IMR-90 (cell line): ENCODE results near the gene SNIP1. TPM values are rescaled to one million over a fixed set of nuclear protein-coding genes. Genes with fewer than 3 reads are reported as not detected.

Experiments
- ATAC-seq: fragments of 200-7000 bp; cut with Tn5 transposase; 2 replicates; pipeline ENCODE4 v1.9.1; 2020; ENCODE audit warnings: low read depth, mild to moderate bottlenecking, moderate library complexity
- BruUV-seq: library from RNA; stranded (reverse); fragments of 400-500 nt; replicated peaks from 2 replicates; lab custom pipeline; 2021; lab: Mats Ljungman, UMichigan
- CTCF ChIA-PET: fragments of 300-600 bp; formaldehyde crosslinking; extraction: SDS; loops from one replicate; lab custom pipeline; 2021; ENCODE audit warnings: antibody characterized with exemption; lab: Yijun Ruan, JAX
- POLR2A ChIA-PET: fragments of 300-600 bp; sonication (Branson Sonifier 250); formaldehyde crosslinking; loops from one replicate; lab custom pipeline; 2022; ENCODE audit warnings: antibody characterized with exemption; ENCODE audit not compliant: unreplicated experiment; lab: Charles Lee
- DNase-seq: peaks from one replicate; pipeline ENCODE4 v3.0.0; 2013
- H2AFZ ChIP-seq: replicated peaks from 2 replicates; pipeline ENCODE3; 2013; ENCODE audit warnings: low read length, mild to moderate bottlenecking; ENCODE audit not compliant: poor library complexity
- H2AK5ac ChIP-seq: 2 replicates; pipeline ENCODE4 v1.6.1; 2013; ENCODE audit warnings: low read depth, low read length, inconsistent platforms
- H2AK9ac ChIP-seq: replicated peaks from 2 replicates; pipeline ENCODE3; 2013; ENCODE audit warnings: mild to moderate bottlenecking, low read depth, low read length, moderate library complexity; ENCODE audit not compliant: poor library complexity
- H2BK120ac ChIP-seq: 2 replicates; pipeline ENCODE4 v1.6.1; 2013; ENCODE audit warnings: low read depth, low read length, inconsistent platforms
- H2BK15ac ChIP-seq: 3 replicates; pipeline ENCODE4 v1.6.1; 2013; ENCODE audit warnings: low read depth, low read length, inconsistent platforms
- H2BK20ac ChIP-seq: 2 replicates; pipeline ENCODE4 v1.6.1; 2013; ENCODE audit warnings: low read depth, mild to moderate bottlenecking, inconsistent platforms, low read length, moderate library complexity
- H2BK5ac ChIP-seq: 2 replicates; pipeline ENCODE4 v1.6.1; 2013; ENCODE audit warnings: mild to moderate bottlenecking, low read depth, low read length, inconsistent platforms; ENCODE audit not compliant: poor library complexity, severe bottlenecking
- H3K14ac ChIP-seq: replicated peaks from 2 replicates; pipeline ENCODE4 v1.6.1; 2013; ENCODE audit warnings: low read depth, low read length, inconsistent platforms
- H3K18ac ChIP-seq: 2 replicates; pipeline ENCODE4 v1.6.1; 2013; ENCODE audit warnings: low read depth, low read length, control low read depth
- H3K23ac ChIP-seq: 2 replicates; pipeline ENCODE4 v1.6.1; 2013; ENCODE audit warnings: low read depth, low read length, inconsistent platforms
- H3K27ac ChIP-seq: 2 replicates; pipeline ENCODE4 v1.5.1; 2013; ENCODE audit warnings: mild to moderate bottlenecking, control low read depth, low read length; ENCODE audit not compliant: insufficient read depth
- H3K27me3 ChIP-seq: 2 replicates; pipeline ENCODE4 v1.6.1; 2013; ENCODE audit warnings: low read length; ENCODE audit not compliant: control insufficient read depth, insufficient read depth
- H3K36me3 ChIP-seq: 2 replicates; pipeline ENCODE4 v1.6.1; 2013; ENCODE audit warnings: low read length, mixed read lengths; ENCODE audit not compliant: control insufficient read depth, insufficient read depth
- H3K4ac ChIP-seq: 2 replicates; pipeline ENCODE4 v1.6.1; 2013; ENCODE audit warnings: low read depth, low read length, inconsistent platforms
- H3K4me1 ChIP-seq: 2 replicates; pipeline ENCODE4 v1.6.1; 2013; ENCODE audit warnings: low read length, mixed read lengths; ENCODE audit not compliant: control insufficient read depth, insufficient read depth
- H3K4me2 ChIP-seq: 2 replicates; pipeline ENCODE4 v1.6.1; 2013; ENCODE audit warnings: low read depth, mild to moderate bottlenecking, control low read depth, low read length, moderate library complexity
- H3K4me3 ChIP-seq: 2 replicates; pipeline ENCODE4 v1.5.1; 2013; ENCODE audit warnings: low read depth, mild to moderate bottlenecking, control low read depth, low read length, moderate library complexity; ENCODE audit not compliant: insufficient read depth
- H3K56ac ChIP-seq: 2 replicates; pipeline ENCODE4 v1.6.1; 2013; ENCODE audit warnings: low read length, inconsistent platforms; ENCODE audit not compliant: insufficient read depth; ENCODE audit errors: extremely low read depth
- H3K79me1 ChIP-seq, 2 experiments: 2 replicates each; pipeline ENCODE4 v1.6.1; 2013; ENCODE audit warnings: low read length in 2 of 2, inconsistent platforms in 1 of 2, low read depth in 1 of 2
- H3K9ac ChIP-seq: 2 replicates; pipeline ENCODE4 v1.6.1; 2013; ENCODE audit warnings: low read depth, low read length, control low read depth
- H3K9me1 ChIP-seq: 2 replicates; pipeline ENCODE4 v1.6.1; 2013; ENCODE audit warnings: low read length, inconsistent platforms; ENCODE audit not compliant: insufficient read depth
- H3K9me3 ChIP-seq: 2 replicates; pipeline ENCODE4 v1.6.1; 2013; ENCODE audit warnings: low read length; ENCODE audit not compliant: control insufficient read depth, insufficient read depth
- H4K20me1 ChIP-seq: 2 replicates; pipeline ENCODE4 v1.6.1; 2013; ENCODE audit warnings: low read length, inconsistent platforms; ENCODE audit not compliant: insufficient read depth
- H4K5ac ChIP-seq: 2 replicates; pipeline ENCODE4 v1.6.1; 2013; ENCODE audit warnings: mild to moderate bottlenecking, low read depth, low read length, control low read depth
- H4K8ac ChIP-seq, 2 experiments: 2 replicates each; pipeline ENCODE4 v1.6.1; 2013; ENCODE audit warnings: low read depth in 2 of 2, low read length in 2 of 2, control low read depth in 1 of 2, inconsistent platforms in 1 of 2
- H4K91ac ChIP-seq: 2 replicates; pipeline ENCODE4 v1.6.1; 2013; ENCODE audit warnings: low read depth, low read length, inconsistent platforms; ENCODE audit not compliant: insufficient read depth
- BHLHE40 ChIP-seq: fragments of 150-350 bp; IDR thresholded peaks from 2 replicates; pipeline ENCODE4 v1.6.1; 2016; ENCODE audit warnings: mild to moderate bottlenecking, low read depth, low read length
- CEBPB ChIP-seq: IDR thresholded peaks from 2 replicates; pipeline ENCODE4 v1.6.1; 2012; ENCODE audit warnings: low read depth, low read length, improper control_type of control experiment
- CHD1 ChIP-seq: IDR thresholded peaks from 2 replicates; pipeline ENCODE4 v1.6.1; 2012; ENCODE audit warnings: low read depth, low read length, improper control_type of control experiment
- MAZ ChIP-seq: IDR thresholded peaks from 2 replicates; pipeline ENCODE4 v1.6.1; 2012; ENCODE audit warnings: low read depth, mild to moderate bottlenecking, low read length, improper control_type of control experiment, moderate library complexity, borderline replicate concordance
- POLR2A ChIP-seq: IDR thresholded peaks from 2 replicates; pipeline ENCODE4 v1.6.1; 2012; ENCODE audit warnings: mild to moderate bottlenecking, low read depth, low read length
- RAD21 ChIP-seq: IDR thresholded peaks from 2 replicates; pipeline ENCODE4 v1.6.1; 2012; ENCODE audit warnings: low read length, improper control_type of control experiment
- RFX5 ChIP-seq: IDR thresholded peaks from 2 replicates; pipeline ENCODE4 v1.8.0; 2012; ENCODE audit warnings: low read depth, mild to moderate bottlenecking, low read length, moderate library complexity
- SMC3 ChIP-seq: fragments of 150-350 bp; IDR thresholded peaks from 2 replicates; pipeline ENCODE4 v1.6.1; 2016; ENCODE audit warnings: low read depth, mild to moderate bottlenecking, antibody characterized with exemption, low read length, moderate library complexity
- USF2 ChIP-seq: fragments of 150-350 bp; IDR thresholded peaks from 2 replicates; pipeline ENCODE4 v1.6.1; 2017; ENCODE audit warnings: mild to moderate bottlenecking, antibody characterized with exemption, low read length, low read depth
- WGBS, 2 experiments: methylation state at CpG; one replicate each; pipeline versions ENCODE4 v1.1.5 to v1.1.7; 2013; ENCODE audit warnings: missing lambda C conversion rate in 2 of 2; ENCODE audit not compliant: insufficient read length in 1 of 2; ENCODE audit errors: extremely low coverage in 2 of 2; 5-methylcytosine and 5-hydroxymethylcytosine counted together
- dilution Hi-C: fragments of 300-500 bp; cut with HindIII; formaldehyde crosslinking; loops from one replicate; pipeline ENCODE4 v1.14.3; 2018; ENCODE audit warnings: low sequenced_read_pairs; ENCODE audit not compliant: unreplicated experiment
- in situ Hi-C: fragments of 300-500 bp; cut with MboI; formaldehyde crosslinking; loops from 3 replicates; pipeline ENCODE4 v1.14.3; 2019; ENCODE audit warnings: low sequenced_read_pairs, inconsistent platforms, mixed read lengths
- intact Hi-C: fragments of 100-400 bp; cut with micrococcal nuclease; formaldehyde crosslinking; loops from 2 replicates; pipeline ENCODE4 v1.10.0; 2022
- polyA plus RNA-seq, 3 experiments: library from polyadenylated mRNA; depleted of rRNA; stranded (reverse); fragments of >200 nt; gene quantifications; 2 replicates each; pipeline ENCODE4 v1.2.3, GENCODE V29; 2012; ENCODE audit warnings: low replicate concordance in 1 of 3
- total RNA-seq: library from RNA; depleted of rRNA; stranded (reverse); fragments of >200 nt; gene quantifications from 2 replicates; pipeline ENCODE4 v1.2.3, GENCODE V29; 2012
- TF ChIP-seq, protein P1 (sequence below): fragments of 150-350 bp; IDR thresholded peaks from 2 replicates; pipeline ENCODE4 v1.6.1; 2016; ENCODE audit warnings: low read depth, mild to moderate bottlenecking, low read length, moderate library complexity, borderline replicate concordance

The SNIP1 gene
- total and polyA plus RNA-seq, 2 of the 4 experiments (the other 2 are of a cell fraction) = 6.8 to 11.3 TPM

DNA sequence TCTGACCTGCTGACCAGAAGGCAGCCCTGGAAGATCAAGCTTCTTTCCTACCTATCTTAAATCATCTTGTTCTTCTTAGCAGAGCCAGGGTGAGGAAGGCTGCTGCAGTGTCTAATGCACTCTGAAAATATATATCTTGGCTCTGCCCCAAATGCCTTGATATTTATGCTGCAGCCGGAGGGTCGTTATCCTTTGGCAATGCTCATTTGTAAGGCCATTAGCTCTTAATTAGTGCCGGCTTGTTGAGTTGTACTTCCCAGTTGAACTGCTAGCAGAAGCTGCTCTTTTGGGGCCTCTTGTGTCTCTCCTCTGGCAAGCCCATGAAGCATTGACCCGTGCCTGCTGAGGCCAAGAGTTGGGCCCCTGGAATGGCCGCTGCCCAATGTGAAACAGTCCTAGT, 45.8 kb upstream of the SNIP1 start:
- no peak overlapping the region for H3K56ac ChIP-seq
- ATAC-seq = no peak
- H3K4me2 ChIP-seq = no peak overlapping the region
- 24% methylated on average over 2 of the region's 5 CpGs; no CpG with 5 or more reads in 1 of the 2 experiments for WGBS, 2 experiments
- peaks cover 20% of the 10 kb centered on the region for H3K27me3 ChIP-seq
- no peak overlapping the region for H3K23ac ChIP-seq
- no peak overlapping the region for H4K5ac ChIP-seq
- in situ Hi-C loops = loop anchor here (25.0 kb wide), 2 partner anchors 412 to 1212 kb away; partner anchors contain the start of genes FHL3 and UTP11
- H4K8ac ChIP-seq = no peak overlapping the region
- no peak overlapping the region for H2BK15ac ChIP-seq
- H3K4ac ChIP-seq = no peak overlapping the region
- H2BK5ac ChIP-seq = no peak overlapping the region
- H3K27ac ChIP-seq = no peak overlapping the region
- TF ChIP-seq BHLHE40 = no peak
- TF ChIP-seq RAD21 = no peak
- TF ChIP-seq, protein P1, sequence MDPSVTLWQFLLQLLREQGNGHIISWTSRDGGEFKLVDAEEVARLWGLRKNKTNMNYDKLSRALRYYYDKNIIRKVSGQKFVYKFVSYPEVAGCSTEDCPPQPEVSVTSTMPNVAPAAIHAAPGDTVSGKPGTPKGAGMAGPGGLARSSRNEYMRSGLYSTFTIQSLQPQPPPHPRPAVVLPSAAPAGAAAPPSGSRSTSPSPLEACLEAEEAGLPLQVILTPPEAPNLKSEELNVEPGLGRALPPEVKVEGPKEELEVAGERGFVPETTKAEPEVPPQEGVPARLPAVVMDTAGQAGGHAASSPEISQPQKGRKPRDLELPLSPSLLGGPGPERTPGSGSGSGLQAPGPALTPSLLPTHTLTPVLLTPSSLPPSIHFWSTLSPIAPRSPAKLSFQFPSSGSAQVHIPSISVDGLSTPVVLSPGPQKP = no peak
- no peak for TF ChIP-seq MAZ
- TF ChIP-seq POLR2A = no peak
- no peak for TF ChIP-seq CEBPB
- no peak for TF ChIP-seq USF2
- no peak for TF ChIP-seq CHD1
- no peak for TF ChIP-seq SMC3
- no peak for TF ChIP-seq RFX5
- H2BK20ac ChIP-seq = no peak overlapping the region
- no peak overlapping the region for H2AK9ac ChIP-seq
- ChIA-PET CTCF (no interaction called here), POLR2A (no interaction called here)
- dilution Hi-C loops = no loop called here
- no peaks in the 10 kb centered on the region for H3K9me1 ChIP-seq
- intact Hi-C loops = loop anchor here (10.0 kb wide), 1 partner anchor 205 kb away; the partner anchor contains the start of genes C1orf122 and YRDC
- peaks cover 0 to 8% of the 10 kb centered on the region in 2 experiments; a peak in 1 of 4 replicates for H3K79me1 ChIP-seq
- no peak overlapping the region for H4K91ac ChIP-seq
- H3K14ac ChIP-seq = no peak overlapping the region
- H3K36me3 ChIP-seq = no peaks in the 10 kb centered on the region
- DNase-seq = no peak
- no peak overlapping the region for H3K4me3 ChIP-seq
- no peak overlapping the region for H2AFZ ChIP-seq
- H3K4me1 ChIP-seq = no peaks in the 10 kb centered on the region
- H3K9ac ChIP-seq = no peak overlapping the region
- no peaks in the 10 kb centered on the region for H3K9me3 ChIP-seq
- no TSS peak for BruUV-seq
- H3K18ac ChIP-seq = no peak overlapping the region
- no peaks in the 10 kb centered on the region for H4K20me1 ChIP-seq
- H2AK5ac ChIP-seq = no peak overlapping the region
- H2BK120ac ChIP-seq = no peak overlapping the region
